T-helper 2 cell treated with Interferon-gamma antibody and Interleukin-4, amounts not matched to agents 5 μg/mL and 100 μg/mL, for 36 hours (primary cell): Measurements from ENCODE around the gene IGLL5.

Experiments
- DNase-seq: peaks from one replicate; pipeline ENCODE4 v3.0.0; 2021; ENCODE audit warnings: low spot score
- H3K27ac Mint-ChIP-seq: one replicate; pipeline ENCODE4 v1.8.0; 2021; ENCODE audit warnings: mild to moderate bottlenecking, mixed read lengths
- H3K27me3 Mint-ChIP-seq: one replicate; pipeline ENCODE4 v1.8.0; 2021; ENCODE audit warnings: low read depth, mixed read lengths
- H3K36me3 Mint-ChIP-seq: one replicate; pipeline ENCODE4 v1.8.0; 2021; ENCODE audit warnings: low read depth, mixed read lengths
- H3K4me1 Mint-ChIP-seq: one replicate; pipeline ENCODE4 v1.8.0; 2021; ENCODE audit warnings: low read depth, mixed read lengths
- H3K4me3 Mint-ChIP-seq: one replicate; pipeline ENCODE4 v1.8.0; 2022; ENCODE audit warnings: mild to moderate bottlenecking, moderate library complexity, mixed read lengths
- H3K9me3 Mint-ChIP-seq: one replicate; pipeline ENCODE4 v1.8.0; 2021; ENCODE audit warnings: mixed read lengths

The IGLL5 gene

DNA sequence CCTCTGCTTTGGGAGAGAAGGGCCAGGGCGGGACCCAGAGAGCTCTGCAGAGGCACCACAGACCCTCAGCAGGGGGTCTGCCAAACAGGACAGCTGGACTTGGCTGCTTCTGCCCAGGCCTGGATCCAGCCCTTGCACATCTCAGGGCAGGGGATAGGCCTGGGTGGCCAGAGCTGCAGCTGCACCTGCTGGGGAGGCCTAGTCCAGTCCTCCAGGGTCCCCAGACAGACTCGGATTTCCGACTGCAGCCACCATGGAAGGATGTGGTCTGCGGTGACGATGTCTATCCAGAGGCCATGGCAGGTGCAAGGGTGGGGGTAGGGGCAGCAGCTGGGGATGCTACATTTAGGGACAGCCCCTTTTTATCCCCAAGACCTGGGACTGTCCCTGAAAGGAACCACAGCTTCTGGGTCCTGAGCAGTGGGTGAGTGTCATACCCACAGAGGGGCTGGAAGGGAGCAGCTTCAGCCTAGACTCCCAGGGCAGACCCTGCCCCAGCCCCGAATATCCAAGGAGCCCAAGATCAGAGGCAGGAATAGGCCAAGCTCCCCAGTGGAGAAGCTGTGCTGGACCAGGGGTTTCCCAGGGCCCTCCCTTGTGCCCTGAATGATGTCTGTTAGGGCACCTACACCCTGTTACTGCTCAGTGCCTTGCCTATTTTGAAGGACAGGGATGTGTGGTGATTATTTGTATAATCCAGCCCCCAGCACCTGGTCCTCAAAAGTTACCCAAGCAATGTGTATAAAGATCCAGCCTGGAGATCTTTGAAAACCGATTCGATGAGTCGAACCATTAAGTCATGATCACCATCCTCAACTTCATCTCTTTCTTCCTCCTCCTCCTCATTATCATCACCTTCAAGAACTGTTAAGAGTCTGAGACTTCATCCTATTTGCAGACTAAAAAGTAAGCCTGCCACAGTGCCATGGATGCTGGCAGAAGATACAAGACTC, 2.5 kb upstream of the IGLL5 start:
- Mint-ChIP-seq H3K27ac (no peak overlapping the region), H3K27me3 (peaks cover 23% of the 10 kb centered on the region), H3K4me3 (no peak overlapping the region), H3K36me3 (no peaks in the 10 kb centered on the region), H3K9me3 (no peaks in the 10 kb centered on the region), H3K4me1 (peaks cover 9% of the 10 kb centered on the region)
- peak; percentile 49 for DNase-seq

- no peaks in the 10 kb centered on the region for H3K36me3 Mint-ChIP-seq
- H3K4me1 Mint-ChIP-seq, result peaks cover 9% of the 10 kb centered on the region
- H3K27me3 Mint-ChIP-seq, result peaks cover 34% of the 10 kb centered on the region
These were observed 1.1 kb upstream of the IGLL5 start for GRCh38 chr22:22886546-22886945.

GRCh38 chr22:22888571-22889353, 1.1 kb downstream of the IGLL5 start:
- DNase-seq, result no peak
- Mint-ChIP-seq H3K27me3 (peaks cover 43% of the 10 kb centered on the region), H3K27ac (no peak overlapping the region), H3K4me1 (peaks cover 9% of the 10 kb centered on the region), H3K9me3 (no peaks in the 10 kb centered on the region), H3K36me3 (no peaks in the 10 kb centered on the region), H3K4me3 (no peak overlapping the region)

More at GRCh38 chr22:22886546-22886945, 1.1 kb upstream of the IGLL5 start:
- Mint-ChIP-seq H3K4me3 (no peak overlapping the region), H3K9me3 (no peaks in the 10 kb centered on the region), H3K27ac (no peak overlapping the region)
- DNase-seq, result no peak

- Mint-ChIP-seq H3K36me3 (no peaks in the 10 kb centered on the region), H3K4me1 (peaks cover 3% of the 10 kb centered on the region), H3K4me3 (no peak overlapping the region), H3K27ac (no peak overlapping the region), H3K9me3 (no peaks in the 10 kb centered on the region), H3K27me3 (peaks cover 44% of the 10 kb centered on the region)
- DNase-seq, result no peak
These were observed 2.5 kb downstream of the IGLL5 start for GRCh38 chr22:22890085-22890484.

DNA sequence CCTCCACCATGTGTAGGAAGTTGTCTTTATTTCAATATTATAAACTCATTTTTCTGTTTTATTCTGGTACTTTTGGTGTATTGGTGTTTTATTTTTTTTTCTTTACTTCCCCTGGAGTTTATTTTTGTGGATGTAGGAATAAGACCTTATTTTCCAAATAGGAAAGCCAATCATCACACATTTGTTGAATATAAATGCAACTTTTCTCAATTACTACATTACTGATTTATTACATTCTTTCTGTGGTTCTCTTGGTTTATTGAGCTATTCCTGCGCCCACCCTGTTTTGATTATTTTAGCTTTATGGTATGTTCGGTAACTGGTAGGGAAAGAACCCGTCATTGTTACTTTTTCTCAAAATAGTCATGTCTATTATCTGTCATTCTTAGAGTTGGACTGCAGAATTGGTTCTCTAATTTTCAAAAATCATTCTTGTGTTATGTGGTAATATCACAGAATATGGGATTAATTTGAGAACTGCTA, 3.6 kb downstream of the IGLL5 start:
- Mint-ChIP-seq H3K27ac (no peak overlapping the region), H3K4me1 (peaks cover 3% of the 10 kb centered on the region), H3K36me3 (no peaks in the 10 kb centered on the region), H3K4me3 (no peak overlapping the region), H3K9me3 (no peaks in the 10 kb centered on the region), H3K27me3 (peaks cover 49% of the 10 kb centered on the region)
- no peak for DNase-seq

DNA sequence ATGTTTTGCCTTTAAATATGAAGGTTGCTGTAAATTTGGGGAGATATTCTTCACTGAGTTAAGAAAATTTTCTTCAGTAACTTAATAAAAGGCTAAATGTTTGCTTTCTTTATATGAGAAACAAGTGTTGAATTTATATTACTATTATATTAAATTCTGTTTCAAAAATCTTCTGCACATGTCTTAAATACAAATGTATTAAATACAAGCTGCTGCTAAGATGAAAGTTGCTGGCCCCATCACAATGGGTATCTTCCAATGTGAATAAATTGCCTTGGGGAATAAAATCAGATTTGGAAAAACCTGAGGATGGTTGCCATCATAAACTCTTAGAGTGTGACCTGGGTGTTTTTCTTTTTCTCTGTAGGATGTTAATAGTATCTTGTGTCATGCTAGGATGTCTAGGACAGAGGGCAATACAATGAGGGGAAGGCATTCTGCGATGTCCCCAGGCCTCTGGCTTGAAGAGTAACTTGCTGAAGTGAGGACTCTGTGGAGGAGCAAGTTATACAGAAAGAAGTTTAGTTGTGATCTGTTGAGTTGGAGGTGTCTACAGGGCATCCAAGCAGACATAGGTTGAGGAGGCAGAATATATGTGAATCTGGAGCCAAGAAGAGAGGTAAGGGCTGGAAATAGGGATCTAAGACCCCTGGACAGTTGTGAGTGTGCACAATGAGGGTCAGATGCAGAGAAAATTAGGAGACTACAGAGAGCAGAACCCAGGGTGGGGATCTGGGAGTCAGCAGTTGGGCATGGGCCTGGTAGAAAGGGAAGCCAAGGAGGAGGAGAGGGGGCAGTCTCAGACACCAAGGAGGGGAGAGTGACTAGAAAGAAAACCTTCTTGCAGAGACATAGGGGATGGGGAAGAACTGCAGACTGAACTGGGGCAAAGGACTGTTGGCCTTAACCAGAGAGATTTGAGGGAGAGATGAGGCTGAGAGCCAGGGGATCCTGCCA, 4.8 kb downstream of the IGLL5 start:
- Mint-ChIP-seq H3K4me3 (no peak overlapping the region), H3K27ac (no peak overlapping the region), H3K9me3 (no peaks in the 10 kb centered on the region), H3K36me3 (no peaks in the 10 kb centered on the region), H3K27me3 (peaks cover 45% of the 10 kb centered on the region), H3K4me1 (peaks cover 3% of the 10 kb centered on the region)
- DNase-seq, result no peak

DNA sequence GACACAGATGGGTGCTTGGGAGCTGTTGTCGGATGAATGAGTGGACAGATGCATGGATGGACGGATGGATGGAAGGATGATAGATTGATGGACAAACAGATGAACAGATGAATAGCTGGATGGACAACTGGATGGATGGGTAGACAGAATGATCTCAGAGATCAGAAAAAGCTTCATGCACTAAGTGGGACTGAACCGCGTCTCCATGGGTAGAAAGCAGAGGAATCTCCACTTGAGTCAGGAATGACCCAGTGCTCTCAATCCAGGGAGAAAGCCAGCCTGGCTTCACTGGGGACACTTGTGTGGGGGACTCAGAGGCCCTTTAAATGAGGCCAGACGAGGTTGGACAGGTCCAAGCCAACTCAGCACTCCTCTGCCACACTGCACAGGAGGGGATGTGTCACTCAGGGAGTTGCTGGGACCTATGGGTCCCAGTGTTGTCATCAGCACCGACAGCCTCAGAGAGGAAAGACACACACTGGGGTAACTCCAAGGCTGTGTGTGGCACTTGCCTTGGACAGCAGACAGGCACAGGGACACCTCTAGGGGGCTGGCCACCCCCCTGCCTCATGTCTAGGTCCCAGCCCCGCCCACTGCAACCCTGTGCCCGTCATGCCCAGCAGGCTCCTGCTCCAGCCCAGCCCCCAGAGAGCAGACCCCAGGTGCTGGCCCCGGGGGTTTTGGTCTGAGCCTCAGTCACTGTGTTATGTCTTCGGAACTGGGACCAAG, 5.6 kb downstream of the IGLL5 start:
- no peak overlapping the region for H3K27ac Mint-ChIP-seq
- H3K4me3 Mint-ChIP-seq, result no peak overlapping the region
- no peaks in the 10 kb centered on the region for H3K9me3 Mint-ChIP-seq
- peaks cover 3% of the 10 kb centered on the region for H3K4me1 Mint-ChIP-seq
- peaks cover 52% of the 10 kb centered on the region for H3K27me3 Mint-ChIP-seq
- no peaks in the 10 kb centered on the region for H3K36me3 Mint-ChIP-seq
- no peak for DNase-seq

GRCh38 chr22:22893891-22894739, 6.5 kb downstream of the IGLL5 start:
- H3K4me1 Mint-ChIP-seq, result peaks cover 3% of the 10 kb centered on the region
- no peaks in the 10 kb centered on the region for H3K9me3 Mint-ChIP-seq
- no peaks in the 10 kb centered on the region for H3K36me3 Mint-ChIP-seq
- no peak overlapping the region for H3K4me3 Mint-ChIP-seq
- DNase-seq, result no peak
- H3K27me3 Mint-ChIP-seq, result peaks cover 51% of the 10 kb centered on the region
- H3K27ac Mint-ChIP-seq, result no peak overlapping the region

GRCh38 chr22:22894740-22895731, 7.4 kb downstream of the IGLL5 start:
- Mint-ChIP-seq H3K27ac (no peak overlapping the region), H3K27me3 (peaks cover 48% of the 10 kb centered on the region), H3K36me3 (no peaks in the 10 kb centered on the region), H3K4me1 (peaks cover 3% of the 10 kb centered on the region), H3K4me3 (no peak overlapping the region), H3K9me3 (no peaks in the 10 kb centered on the region)
- DNase-seq, result no peak

DNA sequence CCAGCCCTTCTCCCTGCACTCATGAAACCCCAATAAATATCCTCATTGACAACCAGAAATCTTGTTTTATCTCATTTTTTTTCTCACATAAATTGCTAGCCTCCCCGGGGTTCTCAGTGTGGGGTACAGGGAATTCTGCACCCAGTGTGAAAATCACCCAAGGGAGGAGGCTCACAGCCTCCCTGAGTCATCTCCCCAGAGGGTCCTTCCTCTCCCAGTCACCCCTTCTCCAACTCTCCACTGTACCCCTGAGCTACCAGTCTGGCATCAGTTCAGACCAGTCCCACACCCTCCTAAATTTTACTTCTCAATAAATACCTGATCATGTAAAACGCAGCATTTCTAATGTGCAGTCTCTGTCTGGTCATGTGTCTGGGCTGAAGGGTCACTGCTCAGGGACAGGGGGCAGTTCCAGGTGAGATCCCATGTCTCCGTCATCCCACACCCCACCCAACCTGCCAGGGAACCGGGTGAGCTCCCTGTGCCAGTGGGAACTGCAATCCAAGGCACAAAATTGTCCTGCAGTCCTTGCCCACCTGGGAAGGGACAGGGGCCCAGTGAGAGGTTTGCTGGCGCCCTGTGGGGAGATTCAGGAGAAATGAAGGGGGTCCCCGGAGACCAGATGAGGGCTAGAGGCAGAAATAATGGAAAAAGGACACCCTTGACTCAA, 8.3 kb downstream of the IGLL5 start:
- Mint-ChIP-seq H3K27me3 (peaks cover 42% of the 10 kb centered on the region), H3K4me1 (peaks cover 3% of the 10 kb centered on the region)

DNA sequence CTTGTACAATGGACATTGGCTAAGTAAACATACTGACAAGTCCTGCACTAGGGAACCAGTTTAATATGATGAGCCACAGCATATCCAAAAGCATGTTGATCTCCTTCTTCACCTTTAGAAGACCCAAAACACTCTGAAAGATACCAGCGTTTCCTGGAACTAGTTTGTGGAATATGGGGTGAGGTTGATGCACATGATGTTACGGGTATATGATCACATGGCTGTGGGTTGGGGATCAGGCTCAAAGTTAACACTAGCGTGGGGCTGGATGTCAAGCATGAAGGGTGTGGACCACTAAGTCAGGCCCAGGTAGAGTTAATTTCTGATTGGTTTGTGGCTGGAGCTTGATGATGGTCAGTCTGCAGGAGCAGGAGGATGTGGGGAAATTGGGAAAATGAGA, 9.0 kb downstream of the IGLL5 start:
- H3K27me3 Mint-ChIP-seq, result peaks cover 37% of the 10 kb centered on the region
- H3K4me1 Mint-ChIP-seq, result peaks cover 3% of the 10 kb centered on the region
- no peak for DNase-seq
- no peaks in the 10 kb centered on the region for H3K9me3 Mint-ChIP-seq
- H3K36me3 Mint-ChIP-seq, result no peaks in the 10 kb centered on the region
- H3K4me3 Mint-ChIP-seq, result no peak overlapping the region
- H3K27ac Mint-ChIP-seq, result no peak overlapping the region

More for the DNA sequence above, 8.3 kb downstream of the IGLL5 start:
- Mint-ChIP-seq H3K9me3 (no peaks in the 10 kb centered on the region), H3K4me3 (no peak overlapping the region), H3K27ac (no peak overlapping the region), H3K36me3 (no peaks in the 10 kb centered on the region)
- DNase-seq, result no peak
